NCI-H2227 (cell line): ENCODE measurements around the gene THRA.
A peak's percentile ranks its signal among the peaks of the same experiment; 100 is the strongest.

Experiments used
- DNase-seq: peaks from one replicate; lab custom pipeline; 2025; ENCODE audit not compliant: unreplicated experiment; lab: John Stamatoyannopoulos, UW

The THRA gene

GRCh38 chr17:40079545-40079944, 16.8 kb downstream of the THRA start:
- no peak for DNase-seq

- DNase-seq = no peak
Observed at GRCh38 chr17:40084477-40084876, 21.7 kb downstream of the THRA start.

- DNase-seq = peak; percentile 73
Observed at GRCh38 chr17:40086150-40087044, 23.6 kb downstream of the THRA start.

- DNase-seq = no peak
Observed at GRCh38 chr17:40087049-40087794, 24.5 kb downstream of the THRA start.

GRCh38 chr17:40087903-40088718, 25.3 kb downstream of the THRA start:
- no peak for DNase-seq

GRCh38 chr17:40089077-40089895, 26.5 kb downstream of the THRA start:
- DNase-seq = no peak

GRCh38 chr17:40090237-40091119, 27.7 kb downstream of the THRA start:
- DNase-seq = no peak

- peak; percentile 43 for DNase-seq
Observed at GRCh38 chr17:40091691-40092397, 29.1 kb downstream of the THRA start.

GRCh38 chr17:40092581-40092980, 29.8 kb downstream of the THRA start:
- no peak for DNase-seq

- no peak for DNase-seq
Observed at GRCh38 chr17:40093005-40093579, 30.3 kb downstream of the THRA start.

GRCh38 chr17:40093580-40094201, 30.9 kb downstream of the THRA start:
- no peak for DNase-seq

GRCh38 chr17:40094874-40095273, 32.1 kb downstream of the THRA start:
- no peak for DNase-seq

GRCh38 chr17:40095351-40095943, 32.7 kb downstream of the THRA start:
- DNase-seq = no peak

GRCh38 chr17:40095944-40096791, 33.4 kb downstream of the THRA start:
- no peak for DNase-seq

GRCh38 chr17:40097087-40097486, 34.3 kb downstream of the THRA start:
- DNase-seq = no peak

- DNase-seq = no peak
Observed at GRCh38 chr17:40097931-40098845, 35.4 kb downstream of the THRA start.
